Measurements from ENCODE around the gene RIPPLY1.

The RIPPLY1 gene

DNA sequence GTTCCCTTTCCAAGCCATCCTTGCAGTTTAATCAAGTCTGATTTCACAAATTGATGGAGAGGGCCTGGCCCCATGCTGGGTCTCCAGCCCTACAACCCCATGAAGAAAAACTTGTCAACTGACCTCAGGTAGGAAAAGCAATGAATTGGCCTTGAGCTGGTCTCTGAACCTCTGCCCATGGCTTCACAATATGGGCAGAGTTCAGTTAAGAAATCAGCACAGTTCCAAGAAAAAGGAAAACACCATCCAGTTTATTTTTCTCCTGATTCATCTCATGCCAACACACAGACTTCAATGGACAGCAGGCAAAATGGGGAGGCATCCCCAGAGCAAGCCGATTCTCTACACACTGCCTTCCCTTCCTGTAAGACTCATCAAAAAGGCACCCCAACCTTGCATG, 3.3 kb downstream of the RIPPLY1 start:
- Histone ChIP-seq H3K4me2 (ENCODE audit: low read length) (no peak overlapping the region), H3K4me1 (no peaks in the 10 kb centered on the region), H3K27ac (no peak overlapping the region), H3K9ac (no peak overlapping the region), H3K36me3 (ENCODE audit: control insufficient read depth, insufficient read depth, low read length) (no peaks in the 10 kb centered on the region), H3K27me3 (ENCODE audit: control insufficient read depth, insufficient read depth, low read length) (no peaks in the 10 kb centered on the region), H2AFZ (no peak overlapping the region), H3K79me2 (no peaks in the 10 kb centered on the region), H3K9me3 (ENCODE audit: control insufficient read depth, low read length) (no peaks in the 10 kb centered on the region), H3K4me3 (ENCODE audit: low read depth, low read length) (no peak overlapping the region)
- TF ChIP-seq, protein P1, sequence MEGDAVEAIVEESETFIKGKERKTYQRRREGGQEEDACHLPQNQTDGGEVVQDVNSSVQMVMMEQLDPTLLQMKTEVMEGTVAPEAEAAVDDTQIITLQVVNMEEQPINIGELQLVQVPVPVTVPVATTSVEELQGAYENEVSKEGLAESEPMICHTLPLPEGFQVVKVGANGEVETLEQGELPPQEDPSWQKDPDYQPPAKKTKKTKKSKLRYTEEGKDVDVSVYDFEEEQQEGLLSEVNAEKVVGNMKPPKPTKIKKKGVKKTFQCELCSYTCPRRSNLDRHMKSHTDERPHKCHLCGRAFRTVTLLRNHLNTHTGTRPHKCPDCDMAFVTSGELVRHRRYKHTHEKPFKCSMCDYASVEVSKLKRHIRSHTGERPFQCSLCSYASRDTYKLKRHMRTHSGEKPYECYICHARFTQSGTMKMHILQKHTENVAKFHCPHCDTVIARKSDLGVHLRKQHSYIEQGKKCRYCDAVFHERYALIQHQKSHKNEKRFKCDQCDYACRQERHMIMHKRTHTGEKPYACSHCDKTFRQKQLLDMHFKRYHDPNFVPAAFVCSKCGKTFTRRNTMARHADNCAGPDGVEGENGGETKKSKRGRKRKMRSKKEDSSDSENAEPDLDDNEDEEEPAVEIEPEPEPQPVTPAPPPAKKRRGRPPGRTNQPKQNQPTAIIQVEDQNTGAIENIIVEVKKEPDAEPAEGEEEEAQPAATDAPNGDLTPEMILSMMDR (IDR thresholded peaks at IDR 0.05), result no peak

DNA sequence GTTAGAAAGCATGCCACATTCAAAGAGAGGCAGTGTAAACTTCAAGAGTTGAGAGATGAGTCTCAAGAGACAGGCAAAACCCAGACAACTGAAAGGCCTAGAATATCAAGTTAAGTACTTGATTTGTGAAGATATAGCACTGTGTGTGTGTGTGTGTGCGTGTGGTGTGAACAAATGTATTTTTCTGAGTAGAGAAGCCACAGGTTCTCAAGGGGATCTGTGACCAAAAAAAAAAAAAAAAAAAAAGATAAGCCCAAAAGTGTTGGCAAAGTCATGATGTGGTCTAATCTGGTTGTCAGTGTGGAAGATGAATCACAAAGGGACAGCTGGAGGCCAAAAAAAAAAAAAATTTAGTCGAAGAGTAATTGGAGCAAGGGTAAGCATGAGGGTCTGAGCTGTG, 3.9 kb downstream of the RIPPLY1 start:
- H2AFZ ChIP-seq, result no peak overlapping the region
- no peaks in the 10 kb centered on the region for H3K36me3 ChIP-seq (ENCODE audit: control insufficient read depth, insufficient read depth, low read length)
- H3K4me2 ChIP-seq (ENCODE audit: low read length), result no peak overlapping the region
- H3K4me1 ChIP-seq, result no peaks in the 10 kb centered on the region
- H3K27ac ChIP-seq, result no peak overlapping the region
- no peaks in the 10 kb centered on the region for H3K27me3 ChIP-seq (ENCODE audit: control insufficient read depth, insufficient read depth, low read length)
- no peak overlapping the region for H3K4me3 ChIP-seq (ENCODE audit: low read depth, low read length)
- no peak overlapping the region for H3K9ac ChIP-seq
- no peaks in the 10 kb centered on the region for H3K9me3 ChIP-seq (ENCODE audit: control insufficient read depth, low read length)
- no peaks in the 10 kb centered on the region for H3K79me2 ChIP-seq
- TF ChIP-seq, protein P1 (IDR thresholded peaks at IDR 0.05), result no peak

DNA sequence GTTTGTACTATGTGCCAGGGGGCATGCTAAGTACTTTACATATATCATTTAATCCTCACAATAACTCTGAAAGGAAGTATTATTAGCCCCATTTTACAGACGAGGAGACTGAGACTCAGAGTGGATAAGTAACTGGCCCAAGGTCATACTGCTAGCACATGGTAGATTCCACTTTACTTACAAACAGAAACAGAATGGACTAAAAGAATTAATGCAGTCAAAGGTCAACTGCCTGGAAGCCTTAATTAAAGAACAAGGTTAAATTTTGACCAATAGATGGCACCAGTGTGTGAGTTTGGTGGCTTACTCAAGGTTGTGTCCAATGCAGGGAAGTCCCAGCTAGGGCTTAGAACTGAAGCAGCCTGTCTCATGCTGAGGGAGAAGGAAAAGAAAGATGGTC, 4.7 kb downstream of the RIPPLY1 start:
- H3K27ac ChIP-seq, result no peak overlapping the region

DNA sequence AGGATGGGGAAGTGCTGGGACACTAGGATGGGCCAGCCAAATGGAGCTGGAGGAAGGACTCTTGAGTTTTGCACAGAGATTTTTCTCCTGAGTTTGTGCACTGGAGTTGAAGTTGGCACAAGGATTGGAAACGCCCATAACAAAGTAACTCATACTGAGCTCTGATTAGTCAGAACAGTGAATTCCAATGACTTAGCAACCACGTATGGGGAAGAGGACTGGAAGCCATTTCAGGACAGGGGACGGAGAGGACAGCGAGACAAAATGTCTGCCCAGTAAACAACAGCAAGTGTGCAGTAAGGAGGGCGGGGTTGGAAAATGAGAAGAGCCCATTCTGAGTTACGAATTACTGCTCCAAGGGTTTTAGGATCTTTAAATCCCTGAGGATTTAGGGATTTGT, 5.9 kb downstream of the RIPPLY1 start:
- Histone ChIP-seq H3K27me3 (ENCODE audit: control insufficient read depth, insufficient read depth, low read length) (no peaks in the 10 kb centered on the region), H3K79me2 (no peaks in the 10 kb centered on the region), H3K36me3 (ENCODE audit: control insufficient read depth, insufficient read depth, low read length) (no peaks in the 10 kb centered on the region), H3K4me3 (ENCODE audit: low read depth, low read length) (no peak overlapping the region), H3K4me2 (ENCODE audit: low read length) (no peak overlapping the region), H2AFZ (no peak overlapping the region), H3K27ac (no peak overlapping the region), H3K4me1 (no peaks in the 10 kb centered on the region), H3K9ac (no peak overlapping the region), H3K9me3 (ENCODE audit: control insufficient read depth, low read length) (no peaks in the 10 kb centered on the region)
- TF ChIP-seq, protein P1 (IDR thresholded peaks at IDR 0.05), result no peak

More for the DNA sequence above, 4.7 kb downstream of the RIPPLY1 start:
- H3K36me3 ChIP-seq (ENCODE audit: control insufficient read depth, insufficient read depth, low read length), result no peaks in the 10 kb centered on the region
- no peaks in the 10 kb centered on the region for H3K9me3 ChIP-seq (ENCODE audit: control insufficient read depth, low read length)
- TF ChIP-seq, protein P1 (IDR thresholded peaks at IDR 0.05), result peak; percentile 25
- H3K9ac ChIP-seq, result no peak overlapping the region
- no peak overlapping the region for H2AFZ ChIP-seq
- H3K4me3 ChIP-seq (ENCODE audit: low read depth, low read length), result no peak overlapping the region
- H3K79me2 ChIP-seq, result no peaks in the 10 kb centered on the region
- H3K4me1 ChIP-seq, result no peaks in the 10 kb centered on the region
- H3K27me3 ChIP-seq (ENCODE audit: control insufficient read depth, insufficient read depth, low read length), result no peaks in the 10 kb centered on the region
- no peak overlapping the region for H3K4me2 ChIP-seq (ENCODE audit: low read length)

DNA sequence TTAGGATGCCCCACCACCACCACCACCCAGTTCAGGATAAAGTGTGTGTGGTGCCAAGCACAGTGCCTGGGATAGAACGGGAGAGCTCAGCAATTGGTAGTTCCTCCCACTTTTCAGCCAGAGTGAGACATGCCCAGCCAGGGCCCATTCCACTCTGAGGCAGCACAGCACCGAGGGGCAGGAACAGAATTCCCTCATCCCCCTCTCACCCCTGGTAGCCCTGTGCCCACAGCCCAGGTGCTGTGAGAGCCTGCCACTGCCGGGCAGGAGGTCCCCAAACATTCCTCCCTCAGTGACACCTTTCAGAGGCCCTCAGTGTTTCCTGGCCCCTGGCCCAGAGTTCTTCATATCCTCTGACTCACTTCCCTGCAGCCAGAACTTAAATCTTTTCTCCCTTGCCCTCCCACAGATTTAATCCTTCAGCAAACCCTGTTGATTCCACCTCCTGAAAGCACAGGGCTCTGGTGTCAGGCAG, 8.1 kb downstream of the RIPPLY1 start:
- Histone ChIP-seq H3K27me3 (ENCODE audit: control insufficient read depth, insufficient read depth, low read length) (no peaks in the 10 kb centered on the region), H3K9me3 (ENCODE audit: control insufficient read depth, low read length) (no peaks in the 10 kb centered on the region), H2AFZ (no peak overlapping the region), H3K9ac (no peak overlapping the region), H3K36me3 (ENCODE audit: control insufficient read depth, insufficient read depth, low read length) (no peaks in the 10 kb centered on the region), H3K79me2 (no peaks in the 10 kb centered on the region), H3K4me3 (ENCODE audit: low read depth, low read length) (no peak overlapping the region), H3K4me2 (ENCODE audit: low read length) (no peak overlapping the region), H3K27ac (no peak overlapping the region), H3K4me1 (no peaks in the 10 kb centered on the region)
- TF ChIP-seq, protein P1 (IDR thresholded peaks at IDR 0.05), result no peak

Measured in parathyroid adenoma (tissue), 2 donors.